ENCODE data around the gene MAP3K13.

The MAP3K13 gene

DNA sequence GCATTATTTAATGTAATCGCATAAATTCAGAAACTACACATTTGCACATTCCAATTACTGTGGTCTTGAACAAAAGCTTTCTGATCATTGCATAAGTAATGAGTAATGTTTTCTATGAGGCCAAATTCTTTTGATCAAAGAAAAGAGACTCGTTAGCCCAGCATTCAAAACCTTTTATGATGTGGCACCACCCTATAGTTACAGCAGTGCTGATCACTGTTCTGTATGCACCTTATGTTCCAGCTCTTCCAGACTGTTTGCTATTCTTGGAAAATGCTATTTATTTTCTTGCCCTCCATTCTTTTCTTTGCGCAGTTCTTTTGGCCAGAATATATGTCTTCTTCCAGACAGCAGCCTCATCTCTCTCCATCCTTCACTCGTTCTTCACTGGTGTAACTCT lies 42.3 kb downstream of the MAP3K13 start:
- H3K4me1 ChIP-seq (ENCODE audit: control insufficient read depth in 1 of 2, insufficient read depth in 2 of 2, low read length in 2 of 2), result no peaks in the 10 kb centered on the region
- no peak overlapping the region for H3K14ac ChIP-seq (ENCODE audit: low read length)
- H2AFZ ChIP-seq (ENCODE audit: insufficient read depth, low read length, poor library complexity), result no peak overlapping the region
- no peaks in the 10 kb centered on the region for H3K79me1 ChIP-seq (ENCODE audit: low read length)
- no peak for DNase-seq
- no peak overlapping the region for H4K91ac ChIP-seq (ENCODE audit: low read depth, low read length)
- H3K27ac ChIP-seq (ENCODE audit: low read depth, low read length), result no peak overlapping the region
- WGBS (ENCODE audit: extremely low coverage, insufficient coverage, insufficient read length), result no CpG with 5 or more reads among the region's 4 CpGs
- H2BK5ac ChIP-seq (ENCODE audit: low read depth, low read length, poor library complexity), result no peak overlapping the region
- H4K12ac ChIP-seq (ENCODE audit: low read depth, low read length), result no peak overlapping the region
- H3K9me3 ChIP-seq (ENCODE audit: insufficient read depth, low read depth, low read length), result no peaks in the 10 kb centered on the region
- H3K9ac ChIP-seq (ENCODE audit: low read length), result no peak overlapping the region
- no peak overlapping the region for H2AK5ac ChIP-seq (ENCODE audit: low read length)
- no peaks in the 10 kb centered on the region for H3K27me3 ChIP-seq (ENCODE audit: insufficient read depth, low read length)
- H3K4me2 ChIP-seq (ENCODE audit: low read length), result no peak overlapping the region
- H3K79me2 ChIP-seq (ENCODE audit: control insufficient read depth, insufficient read depth, low read length, poor library complexity), result no peaks in the 10 kb centered on the region
- H3K18ac ChIP-seq (ENCODE audit: low read length), result no peak overlapping the region
- H4K8ac ChIP-seq (ENCODE audit: low read depth, low read length), result no peak overlapping the region
- H2BK12ac ChIP-seq (ENCODE audit: low read length), result no peak overlapping the region
- H3K36me3 ChIP-seq (ENCODE audit: control insufficient read depth in 1 of 2, insufficient read depth in 2 of 2, low read length in 2 of 2), result no peaks in the 10 kb centered on the region
- H3K4me3 ChIP-seq (ENCODE audit: low read depth, low read length), result no peak overlapping the region
- no peak overlapping the region for H3K4ac ChIP-seq (ENCODE audit: low read depth, low read length)
- no peak overlapping the region for H2BK120ac ChIP-seq (ENCODE audit: insufficient read depth, low read length, poor library complexity)
- H3K23ac ChIP-seq (ENCODE audit: low read length), result no peak overlapping the region

DNA sequence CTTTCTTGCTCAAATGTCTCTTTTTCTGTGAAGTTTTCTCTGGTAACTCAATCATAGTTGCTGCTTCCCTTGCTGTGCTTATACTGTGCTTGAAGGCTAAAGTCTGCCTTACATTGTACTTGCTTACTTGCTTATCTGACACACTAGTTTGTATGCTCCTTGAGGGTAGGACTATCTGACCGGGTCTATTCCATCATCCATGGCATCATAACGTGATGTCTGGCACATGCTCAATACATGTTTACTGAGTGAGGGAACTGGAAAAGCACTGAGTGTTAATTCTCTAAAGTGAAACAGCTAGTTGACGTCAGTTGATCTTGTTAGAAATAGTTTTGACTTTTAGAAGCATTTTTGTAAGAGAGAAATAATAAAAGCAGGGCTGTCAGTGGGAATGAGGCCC lies 42.7 kb downstream of the MAP3K13 start:
- Histone ChIP-seq H2BK120ac (ENCODE audit: insufficient read depth, low read length, poor library complexity) (no peak overlapping the region), H2AK5ac (ENCODE audit: low read length) (no peak overlapping the region), H3K4me3 (ENCODE audit: low read depth, low read length) (no peak overlapping the region), H2BK12ac (ENCODE audit: low read length) (no peak overlapping the region), H4K12ac (ENCODE audit: low read depth, low read length) (no peak overlapping the region), H4K8ac (ENCODE audit: low read depth, low read length) (no peak overlapping the region), H3K4me2 (ENCODE audit: low read length) (no peak overlapping the region), H3K4ac (ENCODE audit: low read depth, low read length) (no peak overlapping the region), H4K91ac (ENCODE audit: low read depth, low read length) (no peak overlapping the region), H3K79me2 (ENCODE audit: control insufficient read depth, insufficient read depth, low read length, poor library complexity) (no peaks in the 10 kb centered on the region), H2BK5ac (ENCODE audit: low read depth, low read length, poor library complexity) (no peak overlapping the region), H3K79me1 (ENCODE audit: low read length) (no peaks in the 10 kb centered on the region), H3K36me3 (ENCODE audit: control insufficient read depth in 1 of 2, insufficient read depth in 2 of 2, low read length in 2 of 2) (no peaks in the 10 kb centered on the region), H3K9ac (ENCODE audit: low read length) (no peak overlapping the region), H3K23ac (ENCODE audit: low read length) (no peak overlapping the region), H3K18ac (ENCODE audit: low read length) (no peak overlapping the region), H3K14ac (ENCODE audit: low read length) (no peak overlapping the region), H2AFZ (ENCODE audit: insufficient read depth, low read length, poor library complexity) (no peak overlapping the region), H3K9me3 (ENCODE audit: insufficient read depth, low read depth, low read length) (no peaks in the 10 kb centered on the region), H3K27me3 (ENCODE audit: insufficient read depth, low read length) (no peaks in the 10 kb centered on the region), H3K27ac (ENCODE audit: low read depth, low read length) (no peak overlapping the region), H3K4me1 (ENCODE audit: control insufficient read depth in 1 of 2, insufficient read depth in 2 of 2, low read length in 2 of 2) (no peaks in the 10 kb centered on the region)
- no CpG with 5 or more reads among the region's 3 CpGs for WGBS (ENCODE audit: extremely low coverage, insufficient coverage, insufficient read length)
- no peak for DNase-seq

DNA sequence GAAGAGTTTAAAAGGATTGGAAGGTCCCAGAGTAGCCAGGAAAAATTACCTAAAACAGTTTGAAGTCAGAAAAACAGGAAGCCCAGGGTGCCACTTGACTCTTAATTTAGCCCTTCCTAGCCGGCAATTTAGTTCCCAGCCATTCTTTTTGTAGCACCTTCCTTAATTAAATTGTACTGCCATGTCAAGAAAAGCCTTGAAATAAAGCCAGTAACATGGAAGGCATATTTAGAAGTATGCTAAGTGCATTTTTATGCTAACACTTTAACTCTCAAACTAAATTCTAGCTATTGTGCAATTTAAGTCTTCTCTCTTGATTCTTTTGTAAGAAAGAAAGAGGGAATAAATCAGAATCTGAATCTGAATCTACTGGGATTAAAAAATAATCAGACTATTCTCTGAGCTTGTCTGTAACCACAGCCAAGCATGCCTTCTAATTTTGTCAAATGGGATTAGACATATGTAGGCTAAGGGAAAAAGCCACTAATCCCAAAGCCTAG lies 43.2 kb downstream of the MAP3K13 start:
- Histone ChIP-seq H3K18ac (ENCODE audit: low read length) (no peak overlapping the region), H3K27me3 (ENCODE audit: insufficient read depth, low read length) (no peaks in the 10 kb centered on the region), H3K9ac (ENCODE audit: low read length) (no peak overlapping the region), H2AK5ac (ENCODE audit: low read length) (no peak overlapping the region), H2BK120ac (ENCODE audit: insufficient read depth, low read length, poor library complexity) (no peak overlapping the region), H3K4me3 (ENCODE audit: low read depth, low read length) (no peak overlapping the region), H3K27ac (ENCODE audit: low read depth, low read length) (no peak overlapping the region), H3K36me3 (ENCODE audit: control insufficient read depth in 1 of 2, insufficient read depth in 2 of 2, low read length in 2 of 2) (no peaks in the 10 kb centered on the region), H3K23ac (ENCODE audit: low read length) (no peak overlapping the region), H3K14ac (ENCODE audit: low read length) (no peak overlapping the region), H3K4me1 (ENCODE audit: control insufficient read depth in 1 of 2, insufficient read depth in 2 of 2, low read length in 2 of 2) (no peaks in the 10 kb centered on the region), H2AFZ (ENCODE audit: insufficient read depth, low read length, poor library complexity) (no peak overlapping the region), H4K8ac (ENCODE audit: low read depth, low read length) (no peak overlapping the region), H4K12ac (ENCODE audit: low read depth, low read length) (no peak overlapping the region), H2BK12ac (ENCODE audit: low read length) (no peak overlapping the region), H3K9me3 (ENCODE audit: insufficient read depth, low read depth, low read length) (no peaks in the 10 kb centered on the region), H3K79me1 (ENCODE audit: low read length) (no peaks in the 10 kb centered on the region), H3K79me2 (ENCODE audit: control insufficient read depth, insufficient read depth, low read length, poor library complexity) (no peaks in the 10 kb centered on the region), H2BK5ac (ENCODE audit: low read depth, low read length, poor library complexity) (no peak overlapping the region), H3K4me2 (ENCODE audit: low read length) (no peak overlapping the region), H4K91ac (ENCODE audit: low read depth, low read length) (no peak overlapping the region), H3K4ac (ENCODE audit: low read depth, low read length) (no peak overlapping the region)
- WGBS (ENCODE audit: extremely low coverage, insufficient coverage, insufficient read length), result no CpG with 5 or more reads among the region's 1 CpG
- no peak for DNase-seq

DNA sequence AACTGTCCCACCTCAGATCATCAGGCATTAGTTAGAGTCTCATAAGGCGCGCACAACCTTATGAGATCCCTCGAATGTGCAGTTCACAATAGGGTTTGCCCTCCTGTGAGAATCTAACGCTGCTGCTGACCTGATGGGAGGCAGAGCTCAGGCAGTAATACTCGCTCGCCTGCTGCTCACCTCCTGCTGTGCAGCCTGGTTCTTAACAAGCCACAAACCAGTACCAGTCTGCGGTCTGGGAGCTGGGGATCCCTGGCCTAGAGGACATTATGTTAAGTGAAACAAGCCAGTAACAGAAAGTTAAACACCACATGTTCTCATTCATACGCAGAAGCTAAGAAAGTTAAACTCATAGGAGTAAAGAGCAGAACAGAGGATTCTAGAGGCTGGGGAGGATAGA lies 47.0 kb downstream of the MAP3K13 start:
- H3K4me3 ChIP-seq (ENCODE audit: low read depth, low read length), result no peak overlapping the region
- no peak overlapping the region for H3K23ac ChIP-seq (ENCODE audit: low read length)
- H2BK5ac ChIP-seq (ENCODE audit: low read depth, low read length, poor library complexity), result no peak overlapping the region
- H3K14ac ChIP-seq (ENCODE audit: low read length), result no peak overlapping the region
- H2AK5ac ChIP-seq (ENCODE audit: low read length), result no peak overlapping the region
- no peak overlapping the region for H4K12ac ChIP-seq (ENCODE audit: low read depth, low read length)
- H3K4me1 ChIP-seq (ENCODE audit: control insufficient read depth in 1 of 2, insufficient read depth in 2 of 2, low read length in 2 of 2), result no peaks in the 10 kb centered on the region
- no peak overlapping the region for H2BK120ac ChIP-seq (ENCODE audit: insufficient read depth, low read length, poor library complexity)
- H3K9ac ChIP-seq (ENCODE audit: low read length), result no peak overlapping the region
- no peaks in the 10 kb centered on the region for H3K79me2 ChIP-seq (ENCODE audit: control insufficient read depth, insufficient read depth, low read length, poor library complexity)
- H2BK12ac ChIP-seq (ENCODE audit: low read length), result no peak overlapping the region
- no peak overlapping the region for H3K27ac ChIP-seq (ENCODE audit: low read depth, low read length)
- no CpG with 5 or more reads among the region's 8 CpGs for WGBS (ENCODE audit: extremely low coverage, insufficient coverage, insufficient read length)
- H3K36me3 ChIP-seq (ENCODE audit: control insufficient read depth in 1 of 2, insufficient read depth in 2 of 2, low read length in 2 of 2), result no peaks in the 10 kb centered on the region
- no peaks in the 10 kb centered on the region for H3K79me1 ChIP-seq (ENCODE audit: low read length)
- H4K91ac ChIP-seq (ENCODE audit: low read depth, low read length), result no peak overlapping the region
- no peak overlapping the region for H4K8ac ChIP-seq (ENCODE audit: low read depth, low read length)
- H2AFZ ChIP-seq (ENCODE audit: insufficient read depth, low read length, poor library complexity), result no peak overlapping the region
- DNase-seq, result no peak
- H3K18ac ChIP-seq (ENCODE audit: low read length), result no peak overlapping the region
- H3K4ac ChIP-seq (ENCODE audit: low read depth, low read length), result no peak overlapping the region
- H3K27me3 ChIP-seq (ENCODE audit: insufficient read depth, low read length), result no peaks in the 10 kb centered on the region
- H3K9me3 ChIP-seq (ENCODE audit: insufficient read depth, low read depth, low read length), result no peaks in the 10 kb centered on the region
- no peak overlapping the region for H3K4me2 ChIP-seq (ENCODE audit: low read length)

All from trophoblast cell (in vitro differentiated cells and primary cell).